PFSK-1 (cell line): Measurements from ENCODE around the gene ORM1.

Experiments
- POLR2AphosphoS5 ChIP-seq: IDR thresholded peaks from 2 replicates; pipeline ENCODE4 v1.6.1; 2012; ENCODE audit warnings: low read depth, mild to moderate bottlenecking, control low read depth, low read length, moderate library complexity
- TAF1 ChIP-seq: IDR thresholded peaks from 2 replicates; pipeline ENCODE4 v1.6.1; 2012; ENCODE audit warnings: low read length, control low read depth, borderline replicate concordance; ENCODE audit not compliant: insufficient read depth

DNA sequence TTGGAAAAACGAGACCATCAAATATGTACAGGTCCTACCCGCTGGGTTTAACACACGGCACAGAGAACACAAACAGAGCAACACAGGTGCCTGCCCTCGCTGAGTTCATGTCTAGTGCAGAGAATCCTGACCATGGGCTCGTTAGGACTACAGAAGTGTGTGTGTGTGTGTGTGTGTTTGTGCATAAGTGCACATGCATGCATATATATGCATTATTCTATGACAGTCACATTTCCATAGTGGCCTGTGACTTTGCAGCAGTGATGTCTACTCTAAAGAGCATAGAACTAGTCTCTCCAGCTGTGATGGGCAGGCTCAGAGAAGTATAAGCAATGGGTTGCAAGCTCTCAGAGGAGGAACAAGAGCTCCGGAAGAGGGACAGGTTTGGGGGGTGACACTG lies 34.5 kb downstream of the ORM1 start:
- no peak for TF ChIP-seq TAF1
- TF ChIP-seq POLR2AphosphoS5: no peak
